Measurements from ENCODE around the gene RAP2C. TPM values are rescaled to one million over a fixed set of nuclear protein-coding genes. Genes with fewer than 3 reads are reported as not detected.

RAP2C gene
- total RNA-seq, 1 donor = 24.4 TPM

DNA sequence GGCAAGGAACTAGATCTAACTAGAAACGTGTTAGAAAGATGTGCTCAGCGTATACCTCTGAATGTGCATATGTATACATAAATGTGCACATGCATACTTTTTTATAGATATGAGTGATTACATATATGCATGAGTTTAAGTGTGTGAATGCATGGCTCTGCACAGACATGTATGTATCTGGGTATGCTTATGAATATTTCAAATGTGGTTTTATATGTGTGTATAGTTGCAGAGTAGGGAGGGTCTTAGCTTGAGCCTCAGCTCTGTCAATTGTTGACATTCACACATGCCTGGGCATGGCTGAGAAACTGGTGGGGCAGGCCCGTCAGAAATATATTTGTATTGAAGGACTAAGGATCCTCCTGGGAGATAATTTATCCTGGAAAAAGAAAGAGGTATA, 31.1 kb downstream of the RAP2C start:
- no peak overlapping the region for H3K4me3 ChIP-seq (ENCODE audit: low read depth, low read length)
- TF ChIP-seq, protein P1, sequence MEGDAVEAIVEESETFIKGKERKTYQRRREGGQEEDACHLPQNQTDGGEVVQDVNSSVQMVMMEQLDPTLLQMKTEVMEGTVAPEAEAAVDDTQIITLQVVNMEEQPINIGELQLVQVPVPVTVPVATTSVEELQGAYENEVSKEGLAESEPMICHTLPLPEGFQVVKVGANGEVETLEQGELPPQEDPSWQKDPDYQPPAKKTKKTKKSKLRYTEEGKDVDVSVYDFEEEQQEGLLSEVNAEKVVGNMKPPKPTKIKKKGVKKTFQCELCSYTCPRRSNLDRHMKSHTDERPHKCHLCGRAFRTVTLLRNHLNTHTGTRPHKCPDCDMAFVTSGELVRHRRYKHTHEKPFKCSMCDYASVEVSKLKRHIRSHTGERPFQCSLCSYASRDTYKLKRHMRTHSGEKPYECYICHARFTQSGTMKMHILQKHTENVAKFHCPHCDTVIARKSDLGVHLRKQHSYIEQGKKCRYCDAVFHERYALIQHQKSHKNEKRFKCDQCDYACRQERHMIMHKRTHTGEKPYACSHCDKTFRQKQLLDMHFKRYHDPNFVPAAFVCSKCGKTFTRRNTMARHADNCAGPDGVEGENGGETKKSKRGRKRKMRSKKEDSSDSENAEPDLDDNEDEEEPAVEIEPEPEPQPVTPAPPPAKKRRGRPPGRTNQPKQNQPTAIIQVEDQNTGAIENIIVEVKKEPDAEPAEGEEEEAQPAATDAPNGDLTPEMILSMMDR (IDR thresholded peaks at IDR 0.05; ENCODE audit: insufficient read depth, low read length) = no peak
- no peak for DNase-seq (ENCODE audit: low read depth)

DNA sequence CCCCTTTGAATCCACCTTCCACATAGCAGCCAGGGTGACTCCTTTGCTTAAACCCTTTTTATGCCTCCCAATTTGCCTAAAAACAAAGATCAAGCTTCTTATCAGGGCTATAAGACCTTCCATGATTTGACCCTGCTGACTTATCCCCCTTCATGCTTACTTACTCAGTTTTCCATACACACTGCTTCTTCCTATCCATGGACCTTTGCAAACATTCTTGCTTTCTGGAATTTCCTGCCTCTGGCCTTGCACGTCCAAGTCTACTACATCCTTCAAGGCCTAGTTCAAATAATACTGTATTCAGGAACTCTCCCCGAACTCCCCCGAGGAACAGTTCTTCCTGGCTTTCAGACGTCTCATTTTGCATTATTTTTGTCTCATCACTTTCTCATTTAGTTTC, 31.8 kb downstream of the RAP2C start:
- no peak for DNase-seq (ENCODE audit: low read depth)
- TF ChIP-seq, protein P1 (IDR thresholded peaks at IDR 0.05; ENCODE audit: insufficient read depth, low read length) = no peak
- no peak overlapping the region for H3K4me3 ChIP-seq (ENCODE audit: low read depth, low read length)

DNA sequence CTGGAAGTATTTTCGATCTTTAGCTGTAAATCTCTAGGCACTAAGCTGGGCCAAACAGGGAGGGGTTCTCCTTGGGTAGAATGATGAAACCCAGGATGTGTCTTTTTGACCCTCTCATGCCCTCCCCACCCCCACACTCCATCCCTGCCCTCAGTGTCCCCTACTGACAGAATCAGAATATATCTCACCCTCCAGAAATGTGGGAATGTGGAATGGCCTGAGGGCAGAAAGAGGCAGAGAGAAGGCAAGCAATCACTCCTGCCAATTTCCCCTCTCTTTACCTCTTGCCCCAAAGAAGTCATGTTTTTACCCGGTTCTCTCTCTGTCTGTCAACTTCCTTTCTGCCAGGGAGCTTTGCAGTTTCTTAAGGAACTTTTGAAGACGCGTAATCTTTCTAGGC, 34.4 kb downstream of the RAP2C start:
- no peak overlapping the region for H3K4me3 ChIP-seq (ENCODE audit: low read depth, low read length)
- no peak for DNase-seq (ENCODE audit: low read depth)
- TF ChIP-seq, protein P1 (IDR thresholded peaks at IDR 0.05; ENCODE audit: insufficient read depth, low read length) = no peak

DNA sequence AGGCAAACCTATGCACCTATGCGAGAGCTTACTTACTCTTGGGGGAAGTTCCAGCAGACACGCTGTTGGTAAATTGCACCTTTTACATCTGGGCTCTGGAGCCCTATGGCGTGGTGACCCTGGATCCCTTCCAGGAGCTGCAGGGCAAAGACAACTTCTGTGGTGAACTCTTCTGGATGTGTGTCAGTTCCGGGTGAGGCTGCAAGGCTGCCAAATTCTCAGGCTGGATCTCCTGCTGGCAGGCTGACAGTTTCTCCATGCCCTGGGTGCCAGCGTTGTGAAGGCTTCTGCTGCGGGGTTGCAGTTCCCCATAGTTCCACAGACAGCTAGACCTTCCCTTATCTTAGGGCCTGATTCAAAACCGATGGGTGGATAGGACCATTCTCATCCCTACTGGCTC, 37.9 kb downstream of the RAP2C start:
- TF ChIP-seq, protein P1 (IDR thresholded peaks at IDR 0.05; ENCODE audit: insufficient read depth, low read length) = no peak
- DNase-seq (ENCODE audit: low read depth) = no peak
- no peak overlapping the region for H3K4me3 ChIP-seq (ENCODE audit: low read depth, low read length)

DNA sequence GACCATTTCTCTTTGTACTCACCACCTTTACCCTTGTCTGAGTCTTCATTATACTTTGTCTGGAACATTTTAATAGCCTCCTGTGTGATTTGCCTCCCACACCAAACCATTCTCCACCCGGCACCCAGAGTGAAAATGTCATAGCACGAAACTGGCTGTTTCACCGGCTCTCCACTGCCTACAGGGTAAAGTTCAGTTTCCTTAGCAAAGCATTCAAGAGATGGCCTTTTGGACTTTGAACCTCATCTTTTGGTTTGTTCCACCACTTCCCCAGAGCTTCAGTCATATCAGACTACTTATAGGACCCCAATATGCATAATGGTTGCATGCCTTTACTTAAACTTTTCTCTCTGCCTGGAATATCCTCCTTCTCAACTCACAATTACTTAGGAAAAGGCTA, 38.3 kb downstream of the RAP2C start:
- no peak for DNase-seq (ENCODE audit: low read depth)
- TF ChIP-seq, protein P1 (IDR thresholded peaks at IDR 0.05; ENCODE audit: insufficient read depth, low read length) = no peak
- no peak overlapping the region for H3K4me3 ChIP-seq (ENCODE audit: low read depth, low read length)

DNA sequence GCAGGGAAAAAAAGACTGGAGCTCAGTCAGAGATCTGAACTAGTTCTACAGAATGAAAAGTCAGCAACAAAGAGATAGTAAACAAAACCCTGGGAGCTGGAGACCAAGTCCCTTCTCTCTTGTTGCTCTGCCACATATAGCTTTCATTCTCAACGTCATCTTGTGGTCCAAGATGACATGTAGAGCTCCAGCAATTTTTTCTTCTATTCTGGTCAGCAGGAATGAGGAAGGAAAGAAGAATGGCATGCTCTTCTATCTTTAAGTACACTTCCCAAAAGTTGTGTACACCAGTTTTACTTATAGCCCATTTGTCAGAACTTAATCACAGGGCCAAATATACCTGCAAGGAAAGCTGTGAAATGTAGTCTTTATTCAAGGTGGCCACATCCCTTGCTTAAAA, 45.6 kb downstream of the RAP2C start:
- TF ChIP-seq, protein P1 (IDR thresholded peaks at IDR 0.05; ENCODE audit: insufficient read depth, low read length) = no peak
- no peak overlapping the region for H3K4me3 ChIP-seq (ENCODE audit: low read depth, low read length)
- DNase-seq (ENCODE audit: low read depth) = no peak

DNA sequence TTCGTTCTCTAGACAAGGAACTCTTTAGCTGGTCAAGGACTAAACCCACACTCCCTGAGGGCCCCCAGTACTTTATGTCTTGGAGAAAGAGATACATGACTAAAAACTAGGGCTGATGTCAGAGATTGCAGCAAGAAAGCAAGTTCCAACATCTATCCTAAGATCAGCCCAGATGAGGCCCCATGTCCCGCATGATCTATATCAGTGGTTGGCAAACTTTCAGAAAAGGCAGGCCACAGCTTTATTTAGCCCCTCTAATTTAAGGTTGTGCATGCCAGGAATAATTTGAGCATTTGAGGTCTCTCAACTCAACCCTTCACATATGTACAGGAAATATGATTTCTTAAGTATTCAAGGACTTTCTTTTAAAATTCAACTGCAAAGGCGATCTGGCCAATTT, 47.4 kb downstream of the RAP2C start:
- no peak for DNase-seq (ENCODE audit: low read depth)
- no peak overlapping the region for H3K4me3 ChIP-seq (ENCODE audit: low read depth, low read length)
- TF ChIP-seq, protein P1 (IDR thresholded peaks at IDR 0.05; ENCODE audit: insufficient read depth, low read length) = no peak

Measured in fibroblast of the aortic adventitia (primary cell).